Measurements from ENCODE around the gene BDNF. TPM values are rescaled to one million over a fixed set of nuclear protein-coding genes. Genes with fewer than 3 reads are reported as not detected.

Gene BDNF
- total and polyA plus RNA-seq, 2 experiments from 2014 or later: 5.1 to 5.2 TPM

- Histone ChIP-seq H3K4me2 (no peak overlapping the region), H4K20me1 (replicated peaks; ENCODE audit: insufficient read depth) (0 out of 2 replicates have a peak, but pooled peaks cover 7% of the 10 kb centered on the region), H3K4me3 (no peak overlapping the region), H3K36me3 (ENCODE audit: insufficient read depth) (peaks cover 10% of the 10 kb centered on the region; the same call in 1 of the 2 replicates), H3K4me1 (ENCODE audit: insufficient read depth) (no peaks in the 10 kb centered on the region; the same call in 1 of the 2 replicates), H3K27ac (ENCODE audit: low read depth) (no peak overlapping the region), H2AFZ (no peak overlapping the region), H3K79me2 (replicated peaks; ENCODE audit: insufficient read depth) (no peaks in the 10 kb centered on the region), H3F3A (replicated peaks; ENCODE audit: low read depth) (peaks cover 13% of the 10 kb centered on the region), H3K9me2 (ENCODE audit: insufficient read depth) (no peaks in the 10 kb centered on the region), H3K27me3 (ENCODE audit: insufficient read depth) (peaks cover 28% of the 10 kb centered on the region)
- ATAC-seq: no peak
- Mint-ChIP-seq H3K9me3 (no peaks in the 10 kb centered on the region; the same call in 2 of the 3 replicates), H3K4me1 (peaks cover 12% of the 10 kb centered on the region), H3K4me3 (no peak overlapping the region), H3K27me3 (ENCODE audit: insufficient read depth, low read depth, poor library complexity) (peaks cover 7% of the 10 kb centered on the region), H3K36me3 (ENCODE audit: low read depth) (peaks cover 13% of the 10 kb centered on the region), H3K27ac (no peak overlapping the region)
- TF ChIP-seq POLR2AphosphoS5 (IDR thresholded peaks at IDR 0.05; ENCODE audit: low read depth) (no peak), ZNF331 (CRISPR knock-in tag; IDR thresholded peaks at IDR 0.05; ENCODE audit: low read depth) (no peak), REST (IDR thresholded peaks at IDR 0.05; ENCODE audit: unreplicated experiment) (no peak), CREB1 (CRISPR knock-in tag; IDR thresholded peaks at IDR 0.05; ENCODE audit: low read depth) (no peak), ZNF462 (CRISPR knock-in tag; IDR thresholded peaks at IDR 0.05) (no peak), ZNF114 (CRISPR knock-in tag; IDR thresholded peaks at IDR 0.05) (no peak), CTCF (conservative IDR thresholded peaks at IDR 0.05; ENCODE audit: low read depth in 2 of 2) (no peak), EZH2 (IDR thresholded peaks at IDR 0.05; ENCODE audit: low read depth, unreplicated experiment) (no peak), NANOG (IDR thresholded peaks at IDR 0.05; ENCODE audit: borderline replicate concordance) (no peak), STAT1 (IDR thresholded peaks at IDR 0.05; ENCODE audit: unreplicated experiment) (no peak), EZH2phosphoT487 (IDR thresholded peaks at IDR 0.05; ENCODE audit: unreplicated experiment) (no peak), ETS1 (IDR thresholded peaks at IDR 0.05) (no peak), JUNB (IDR thresholded peaks at IDR 0.05; ENCODE audit: unreplicated experiment) (no peak)
- no peak for DNase-seq (ENCODE audit: low spot score)
These were observed 88.9 kb downstream of the BDNF start for GRCh38 chr11:27611390-27611789.

Data from GM23338 (cell line).